Suppressor macrophage treated with lipopolysaccharide for 1 hour (primary cell): ENCODE results near the gene VWA8.
"Not testable (repeated sequence)": the region's sequence is repeated elsewhere in the genome, so short reads cannot be mapped to it uniquely, and the experiment has no call there.

ENCODE experiments used
- DNase-seq, 3 donors: peaks; one replicate each; pipeline ENCODE4 v3.0.0-alpha.2; 2020 to 2022

The VWA8 gene

GRCh38 chr13:41962994-41963393 lies 2.1 kb upstream of the VWA8 start:
- DNase-seq: no peak

- no peak for DNase-seq
Observed at GRCh38 chr13:41961466-41961760, 504 bp upstream of the VWA8 start.

GRCh38 chr13:41960211-41960636 lies 685 bp downstream of the VWA8 start:
- peak in 2 of 3 donors; percentile 12 to 20 for DNase-seq

GRCh38 chr13:41956272-41956671 lies 4.6 kb downstream of the VWA8 start:
- DNase-seq: no peak

GRCh38 chr13:41955605-41956004 lies 5.3 kb downstream of the VWA8 start:
- peak; percentile 56 to 79 (median 74) for DNase-seq

- no peak for DNase-seq
Observed at GRCh38 chr13:41954226-41954625, 6.7 kb downstream of the VWA8 start.

- DNase-seq: no peak
Observed at GRCh38 chr13:41952749-41953148, 8.2 kb downstream of the VWA8 start.

GRCh38 chr13:41949104-41949503 lies 11.8 kb downstream of the VWA8 start:
- DNase-seq: not testable (repeated sequence)

GRCh38 chr13:41945926-41946325 lies 15.0 kb downstream of the VWA8 start:
- no peak for DNase-seq

GRCh38 chr13:41944635-41945397 lies 16.1 kb downstream of the VWA8 start:
- no peak for DNase-seq

- DNase-seq: no peak
Observed at GRCh38 chr13:41944229-41944628, 16.7 kb downstream of the VWA8 start.

- peak in 1 of 3 donors; percentile 20 for DNase-seq
Observed at GRCh38 chr13:41942462-41943094, 18.3 kb downstream of the VWA8 start.

- no peak for DNase-seq
Observed at GRCh38 chr13:41941174-41941573, 19.7 kb downstream of the VWA8 start.

- no peak for DNase-seq
Observed at GRCh38 chr13:41939398-41939797, 21.5 kb downstream of the VWA8 start.

- DNase-seq: no peak
Observed at GRCh38 chr13:41938918-41939317, 22.0 kb downstream of the VWA8 start.

- DNase-seq: no peak
Observed at GRCh38 chr13:41937388-41937787, 23.5 kb downstream of the VWA8 start.

- no peak for DNase-seq
Observed at GRCh38 chr13:41935501-41935900, 25.4 kb downstream of the VWA8 start.

GRCh38 chr13:41934994-41935393 lies 25.9 kb downstream of the VWA8 start:
- DNase-seq: no peak

GRCh38 chr13:41934120-41934519 lies 26.8 kb downstream of the VWA8 start:
- no peak for DNase-seq

GRCh38 chr13:41931337-41931736 lies 29.6 kb downstream of the VWA8 start:
- DNase-seq: no peak

GRCh38 chr13:41930154-41930553 lies 30.8 kb downstream of the VWA8 start:
- no peak for DNase-seq

- DNase-seq: peak; percentile 27 to 58 (median 35)
Observed at GRCh38 chr13:41928323-41928722, 32.6 kb downstream of the VWA8 start.

GRCh38 chr13:41925014-41925413 lies 35.9 kb downstream of the VWA8 start:
- no peak for DNase-seq

GRCh38 chr13:41922894-41923293 lies 38.0 kb downstream of the VWA8 start:
- DNase-seq: not testable (repeated sequence)
